Measurements from ENCODE around the gene PARD6G.

The PARD6G gene

DNA sequence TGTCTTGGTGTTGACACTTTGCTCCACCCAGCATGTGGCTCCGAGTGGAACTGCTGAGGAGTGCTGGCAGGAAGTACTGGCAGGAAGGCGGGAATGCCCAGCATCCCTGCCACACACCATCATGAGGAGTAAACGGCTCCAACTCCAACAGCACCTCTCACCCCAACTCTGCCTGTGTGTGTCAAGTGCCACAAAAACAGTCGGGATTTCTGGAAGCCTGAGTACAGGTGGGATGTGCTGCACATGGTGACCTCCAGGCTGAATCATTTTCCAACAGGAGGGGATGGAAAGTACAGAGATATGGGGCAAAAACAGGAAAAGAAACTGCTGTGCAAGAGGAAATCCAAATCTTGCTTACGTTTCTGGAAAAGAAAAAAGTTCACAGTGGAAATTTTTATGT, 53.6 kb downstream of the PARD6G start:
- no peak for DNase-seq (ENCODE audit: extremely low read depth, low read depth)
- TF ChIP-seq, protein P1, sequence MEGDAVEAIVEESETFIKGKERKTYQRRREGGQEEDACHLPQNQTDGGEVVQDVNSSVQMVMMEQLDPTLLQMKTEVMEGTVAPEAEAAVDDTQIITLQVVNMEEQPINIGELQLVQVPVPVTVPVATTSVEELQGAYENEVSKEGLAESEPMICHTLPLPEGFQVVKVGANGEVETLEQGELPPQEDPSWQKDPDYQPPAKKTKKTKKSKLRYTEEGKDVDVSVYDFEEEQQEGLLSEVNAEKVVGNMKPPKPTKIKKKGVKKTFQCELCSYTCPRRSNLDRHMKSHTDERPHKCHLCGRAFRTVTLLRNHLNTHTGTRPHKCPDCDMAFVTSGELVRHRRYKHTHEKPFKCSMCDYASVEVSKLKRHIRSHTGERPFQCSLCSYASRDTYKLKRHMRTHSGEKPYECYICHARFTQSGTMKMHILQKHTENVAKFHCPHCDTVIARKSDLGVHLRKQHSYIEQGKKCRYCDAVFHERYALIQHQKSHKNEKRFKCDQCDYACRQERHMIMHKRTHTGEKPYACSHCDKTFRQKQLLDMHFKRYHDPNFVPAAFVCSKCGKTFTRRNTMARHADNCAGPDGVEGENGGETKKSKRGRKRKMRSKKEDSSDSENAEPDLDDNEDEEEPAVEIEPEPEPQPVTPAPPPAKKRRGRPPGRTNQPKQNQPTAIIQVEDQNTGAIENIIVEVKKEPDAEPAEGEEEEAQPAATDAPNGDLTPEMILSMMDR (IDR thresholded peaks at IDR 0.05; ENCODE audit: low read depth, low read length) = no peak

DNA sequence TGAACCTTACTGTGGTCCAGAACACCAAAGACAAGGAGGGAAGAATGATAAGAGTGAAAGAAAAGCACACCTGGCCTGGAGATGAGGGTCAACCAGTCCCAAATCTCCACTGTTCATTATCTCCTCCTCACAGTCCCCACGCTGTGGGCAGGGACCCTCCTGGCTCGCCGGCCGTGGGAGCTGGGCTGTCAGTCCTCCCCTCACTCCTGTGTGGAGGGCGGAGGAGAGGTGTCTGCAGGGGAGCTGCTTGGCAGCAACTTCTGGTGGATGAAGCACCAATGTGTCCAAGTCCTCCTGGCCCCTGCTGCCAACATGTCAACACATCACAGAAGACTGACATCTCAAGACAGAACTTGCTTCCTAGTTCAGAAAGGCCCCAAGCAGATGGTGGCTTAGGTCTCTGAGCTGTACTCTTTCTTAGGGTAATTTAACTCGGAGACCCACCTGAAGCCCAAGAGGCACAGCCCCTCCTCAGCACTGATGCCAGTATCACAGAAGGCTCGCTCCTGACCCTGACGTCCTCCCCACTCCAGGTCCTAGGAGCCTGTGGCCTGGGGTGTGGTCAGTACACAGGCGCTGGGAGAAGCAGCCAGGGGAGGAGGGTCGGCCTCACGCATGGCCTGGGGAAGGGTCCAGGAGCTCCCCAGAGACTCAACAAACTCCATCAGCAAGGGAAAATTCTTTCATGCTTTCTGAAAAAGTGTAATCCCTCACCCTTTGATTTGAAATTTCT, 54.5 kb downstream of the PARD6G start:
- DNase-seq (ENCODE audit: extremely low read depth, low read depth) = no peak
- TF ChIP-seq, protein P1 (IDR thresholded peaks at IDR 0.05; ENCODE audit: low read depth, low read length) = no peak

DNA sequence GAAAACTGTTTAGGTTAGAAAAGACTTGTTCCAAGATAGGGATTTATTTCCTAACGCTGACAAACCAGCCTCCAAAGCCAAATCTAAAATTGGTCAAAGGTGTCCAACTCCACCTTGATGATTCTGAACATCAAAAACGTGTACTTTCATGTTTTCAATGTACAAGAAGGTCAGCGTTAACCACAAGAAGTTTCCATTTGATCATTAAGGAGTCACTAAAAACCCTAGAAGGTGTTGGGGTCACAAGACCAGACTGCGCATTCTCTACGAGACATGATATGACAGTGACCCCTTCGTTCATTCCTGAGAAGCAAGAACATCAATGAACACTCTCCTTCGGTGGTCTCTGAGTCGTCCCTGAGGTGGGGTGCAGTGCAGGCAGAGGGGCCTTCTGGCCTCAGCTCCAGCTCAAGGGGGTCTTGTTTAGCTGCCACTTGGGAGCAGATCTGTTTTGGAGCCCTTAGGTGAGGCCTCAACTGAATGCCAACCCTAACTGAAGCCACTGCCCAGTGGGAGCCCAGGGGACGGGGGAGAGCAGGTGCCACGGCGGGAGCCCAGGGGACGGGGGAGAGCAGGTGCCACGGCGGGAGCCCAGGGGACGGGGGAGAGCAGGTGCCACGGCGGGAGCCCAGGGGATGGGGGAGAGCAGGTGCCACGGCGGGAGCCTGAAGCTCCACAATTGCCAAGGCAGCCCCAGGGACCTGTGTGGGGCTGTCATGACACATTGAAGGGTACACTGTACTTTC, 55.2 kb downstream of the PARD6G start:
- DNase-seq (ENCODE audit: extremely low read depth, low read depth) = no peak
- TF ChIP-seq, protein P1 (IDR thresholded peaks at IDR 0.05; ENCODE audit: low read depth, low read length) = no peak

DNA sequence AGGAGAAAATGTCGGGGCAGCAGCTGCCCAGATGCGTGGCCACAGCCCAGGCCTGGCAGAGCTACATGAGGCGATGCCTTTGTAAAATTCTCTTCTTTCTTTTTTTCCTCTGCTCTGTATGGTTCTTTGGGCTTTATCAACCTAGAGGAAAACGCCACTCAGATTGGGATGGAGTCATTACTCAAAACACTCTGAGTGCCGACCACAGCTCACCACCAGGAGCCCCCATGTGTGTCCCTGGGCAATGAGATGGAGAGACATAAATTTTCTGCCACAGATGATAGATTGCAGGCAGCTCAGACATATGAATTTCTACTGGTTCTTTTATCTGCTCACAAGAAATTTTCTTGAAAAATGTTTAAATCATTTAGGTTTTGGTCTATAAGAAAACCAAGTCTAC, 56.0 kb downstream of the PARD6G start:
- no peak for DNase-seq (ENCODE audit: extremely low read depth, low read depth)
- TF ChIP-seq, protein P1 (IDR thresholded peaks at IDR 0.05; ENCODE audit: low read depth, low read length) = no peak

DNA sequence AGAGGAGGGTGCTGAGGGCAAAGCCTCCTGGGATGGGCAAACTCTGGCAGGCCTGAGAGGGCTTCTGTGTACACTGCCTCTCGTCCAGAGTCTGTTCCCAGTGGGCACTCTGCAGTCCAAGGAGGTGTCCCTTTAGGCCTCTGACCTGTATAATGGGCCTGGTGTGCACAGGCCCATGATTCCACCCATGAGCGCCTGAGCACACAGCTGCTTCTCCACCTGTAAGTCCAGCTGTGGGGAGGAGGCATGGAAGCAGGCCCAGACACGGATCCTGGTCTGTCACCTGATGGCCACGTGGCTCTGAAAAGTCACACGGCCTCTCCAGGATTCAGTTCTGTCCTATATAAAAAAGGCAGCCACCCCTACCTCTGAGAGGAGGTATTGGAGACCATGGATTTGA, 57.0 kb downstream of the PARD6G start:
- TF ChIP-seq, protein P1 (IDR thresholded peaks at IDR 0.05; ENCODE audit: low read depth, low read length) = no peak
- no peak for DNase-seq (ENCODE audit: extremely low read depth, low read depth)

DNA sequence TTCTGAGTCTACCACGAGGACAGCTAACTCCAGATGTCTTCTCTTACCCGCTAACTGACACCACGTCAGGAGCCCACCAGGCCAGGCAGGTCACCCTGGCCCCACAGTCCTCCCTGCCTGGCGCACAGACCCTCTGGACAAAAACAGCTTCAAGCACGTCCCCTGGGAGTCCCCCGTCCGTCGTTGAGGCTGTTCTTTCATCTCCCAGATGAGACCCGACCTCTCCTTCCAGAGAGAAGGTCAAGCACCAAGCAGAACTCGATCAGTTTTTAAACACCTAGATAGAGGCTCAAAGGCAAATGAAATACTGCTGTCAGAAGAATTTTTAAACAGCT, 57.8 kb downstream of the PARD6G start:
- DNase-seq (ENCODE audit: extremely low read depth, low read depth) = no peak
- TF ChIP-seq, protein P1 (IDR thresholded peaks at IDR 0.05; ENCODE audit: low read depth, low read length) = no peak
